ENCODE measurements around the gene SPESP1. TPM values are rescaled to one million over a fixed set of nuclear protein-coding genes. Genes with fewer than 3 reads are reported as not detected.

SPESP1 gene
- 0.97 and 5.4 TPM in 2 replicates for total RNA-seq

DNA sequence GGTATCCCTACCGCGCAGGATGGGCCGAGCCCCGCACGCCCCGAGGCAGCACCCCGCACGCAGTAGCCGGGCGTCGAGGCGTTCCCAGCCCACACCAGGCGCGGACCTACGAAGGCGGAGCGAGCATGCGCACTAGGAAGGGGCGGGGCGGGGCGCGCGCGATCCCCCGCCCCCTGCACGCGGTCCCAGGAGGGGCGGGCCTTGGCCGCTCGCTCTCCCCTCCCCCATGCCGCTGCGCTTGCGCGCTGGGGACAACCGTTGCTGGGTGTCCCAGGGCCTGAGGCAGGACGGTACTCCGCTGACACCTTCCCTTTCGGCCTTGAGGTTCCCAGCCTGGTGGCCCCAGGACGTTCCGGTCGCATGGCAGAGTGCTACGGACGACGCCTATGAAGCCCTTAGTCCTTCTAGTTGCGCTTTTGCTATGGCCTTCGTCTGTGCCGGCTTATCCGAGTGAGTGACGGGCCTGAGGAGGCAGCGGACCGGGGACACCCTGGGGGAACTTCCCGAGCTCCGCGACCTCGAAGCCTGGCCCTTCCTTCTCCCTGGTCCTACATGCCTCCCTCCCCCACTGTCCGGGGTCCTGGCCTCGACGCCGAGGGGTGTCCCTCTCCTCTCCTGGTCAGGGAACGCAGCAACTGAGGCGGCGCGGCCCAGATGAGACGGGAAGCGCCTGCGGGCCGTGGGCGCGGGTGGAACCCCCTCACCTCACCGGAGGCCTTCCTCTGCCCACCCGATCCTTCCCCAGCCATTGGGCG lies at the start of gene SPESP1:
Gene SPESP1 (plus strand): TSS at position 258 of the 755 bp plus-strand sequence. CDS start 129 bp downstream, at position 387.

Other genes starting within 250 kb of the SPESP1 start
- 34.6 and 40.5 TPM in 2 replicates for gene ANP32A, start 109.6 kb upstream of the SPESP1 start, total RNA-seq
- gene NOX5, start 84.2 kb downstream of the SPESP1 start, total RNA-seq = 0.22 and 0.26 TPM in 2 replicates
- gene GLCE, start 230.1 kb downstream of the SPESP1 start, total RNA-seq = 14.9 and 18.8 TPM in 2 replicates

All from articular chondrocyte of knee joint (primary cell).